Trophoblast cell (in vitro differentiated cells and primary cell): ENCODE data around the gene SPAG16.
A peak's percentile ranks its signal among the peaks of the same experiment; 100 is the strongest.

ENCODE experiments used
- DNase-seq, 2 donors: peaks; one replicate each; pipeline ENCODE4 v3.0.0-alpha.2; 2016
- H2AFZ ChIP-seq: 2 replicates; pipeline ENCODE4 v1.6.1; 2013; ENCODE audit warnings: low read length, moderate library complexity, mild to moderate bottlenecking; ENCODE audit not compliant: insufficient read depth, poor library complexity
- H2AK5ac ChIP-seq: 2 replicates; pipeline ENCODE4 v1.6.1; 2013; ENCODE audit warnings: mild to moderate bottlenecking, low read length
- H2BK120ac ChIP-seq: 2 replicates; pipeline ENCODE4 v1.6.1; 2013; ENCODE audit warnings: low read length, mild to moderate bottlenecking, moderate library complexity; ENCODE audit not compliant: insufficient read depth, poor library complexity
- H2BK12ac ChIP-seq: 2 replicates; pipeline ENCODE4 v1.6.1; 2013; ENCODE audit warnings: mild to moderate bottlenecking, low read length, moderate library complexity
- H2BK5ac ChIP-seq: 2 replicates; pipeline ENCODE4 v1.6.1; 2013; ENCODE audit warnings: low read length, low read depth, moderate library complexity, mild to moderate bottlenecking; ENCODE audit not compliant: poor library complexity
- H3K14ac ChIP-seq: 2 replicates; pipeline ENCODE4 v1.6.1; 2013; ENCODE audit warnings: mild to moderate bottlenecking, low read length
- H3K18ac ChIP-seq: 2 replicates; pipeline ENCODE4 v1.6.1; 2013; ENCODE audit warnings: mild to moderate bottlenecking, low read length
- H3K23ac ChIP-seq: 2 replicates; pipeline ENCODE4 v1.6.1; 2013; ENCODE audit warnings: low read length
- H3K27ac ChIP-seq: 2 replicates; pipeline ENCODE4 v1.5.1; 2013; ENCODE audit warnings: low read depth, mild to moderate bottlenecking, inconsistent platforms, low read length, moderate library complexity
- H3K27me3 ChIP-seq: 2 replicates; pipeline ENCODE4 v1.6.1; 2013; ENCODE audit warnings: inconsistent platforms, mild to moderate bottlenecking, low read length, moderate library complexity; ENCODE audit not compliant: insufficient read depth
- H3K36me3 ChIP-seq, 2 experiments: 1 replicate in 1 of 2; 2 replicates in 1 of 2; pipeline ENCODE4 v1.6.1; 2013; ENCODE audit warnings: low read length in 2 of 2, mild to moderate bottlenecking in 2 of 2, moderate library complexity in 1 of 2; ENCODE audit not compliant: insufficient read depth in 2 of 2, control insufficient read depth in 1 of 2
- H3K4ac ChIP-seq: 2 replicates; pipeline ENCODE4 v1.6.1; 2013; ENCODE audit warnings: low read depth, mild to moderate bottlenecking, low read length, moderate library complexity
- H3K4me1 ChIP-seq, 2 experiments: 1 replicate in 1 of 2; 2 replicates in 1 of 2; pipeline ENCODE4 v1.6.1; 2013; ENCODE audit warnings: low read length in 2 of 2, mild to moderate bottlenecking in 2 of 2, moderate library complexity in 1 of 2; ENCODE audit not compliant: insufficient read depth in 2 of 2, control insufficient read depth in 1 of 2
- H3K4me2 ChIP-seq: 2 replicates; pipeline ENCODE4 v1.6.1; 2013; ENCODE audit warnings: inconsistent platforms, mild to moderate bottlenecking, low read length, moderate library complexity
- H3K4me3 ChIP-seq: 2 replicates; pipeline ENCODE4 v1.5.1; 2013; ENCODE audit warnings: mild to moderate bottlenecking, low read depth, low read length, inconsistent platforms
- H3K79me1 ChIP-seq: one replicate; pipeline ENCODE4 v1.6.1; 2013; ENCODE audit warnings: low read length
- H3K79me2 ChIP-seq: 2 replicates; pipeline ENCODE4 v1.6.1; 2013; ENCODE audit warnings: low read length, mild to moderate bottlenecking; ENCODE audit not compliant: control insufficient read depth, insufficient read depth, poor library complexity
- H3K9ac ChIP-seq: 2 replicates; pipeline ENCODE4 v1.6.1; 2013; ENCODE audit warnings: mild to moderate bottlenecking, low read length
- H3K9me3 ChIP-seq: 2 replicates; pipeline ENCODE4 v1.6.1; 2013; ENCODE audit warnings: low read depth, mild to moderate bottlenecking, control low read depth, inconsistent platforms, low read length; ENCODE audit not compliant: insufficient read depth
- H4K12ac ChIP-seq: 2 replicates; pipeline ENCODE4 v1.6.1; 2013; ENCODE audit warnings: low read depth, mild to moderate bottlenecking, low read length, moderate library complexity
- H4K8ac ChIP-seq: 2 replicates; pipeline ENCODE4 v1.6.1; 2013; ENCODE audit warnings: low read depth, mild to moderate bottlenecking, low read length, moderate library complexity
- H4K91ac ChIP-seq: one replicate; pipeline ENCODE4 v1.6.1; 2013; ENCODE audit warnings: low read depth, mild to moderate bottlenecking, low read length, moderate library complexity
- WGBS: extraction: QIAGEN DNeasy Blood & Tissue Kit; methylation state at CpG from one replicate; pipeline ENCODE4 v1.1.7; 2013; ENCODE audit warnings: missing lambda C conversion rate; ENCODE audit not compliant: insufficient read length, insufficient coverage; ENCODE audit errors: extremely low coverage; 5-methylcytosine and 5-hydroxymethylcytosine counted together

Gene SPAG16

GRCh38 chr2:214192711-214193110 is 908.4 kb downstream of the SPAG16 start:
- no peak overlapping the region for H3K23ac ChIP-seq
- no peaks in the 10 kb centered on the region for H3K9me3 ChIP-seq
- H3K9ac ChIP-seq, result no peak overlapping the region
- no CpG with 5 or more reads among the region's 3 CpGs for WGBS
- H3K4me2 ChIP-seq, result no peak overlapping the region
- H2BK120ac ChIP-seq, result no peak overlapping the region
- H4K91ac ChIP-seq, result no peak overlapping the region
- DNase-seq, result no peak
- no peaks in the 10 kb centered on the region for H3K79me1 ChIP-seq
- H3K4me3 ChIP-seq, result no peak overlapping the region
- H3K4me1 ChIP-seq, result no peaks in the 10 kb centered on the region
- H3K36me3 ChIP-seq, result no peaks in the 10 kb centered on the region
- no peak overlapping the region for H3K27ac ChIP-seq
- H2BK12ac ChIP-seq, result no peak overlapping the region
- H2AFZ ChIP-seq, result no peak overlapping the region
- no peak overlapping the region for H3K4ac ChIP-seq
- H4K12ac ChIP-seq, result no peak overlapping the region
- no peak overlapping the region for H3K14ac ChIP-seq
- no peak overlapping the region for H2AK5ac ChIP-seq
- H4K8ac ChIP-seq, result no peak overlapping the region
- no peak overlapping the region for H3K18ac ChIP-seq
- H3K79me2 ChIP-seq, result no peaks in the 10 kb centered on the region
- no peaks in the 10 kb centered on the region for H3K27me3 ChIP-seq
- no peak overlapping the region for H2BK5ac ChIP-seq

GRCh38 chr2:214193943-214194342 is 909.7 kb downstream of the SPAG16 start:
- no peak overlapping the region for H2BK120ac ChIP-seq
- no peak overlapping the region for H3K4me3 ChIP-seq
- no peak overlapping the region for H2BK12ac ChIP-seq
- no peaks in the 10 kb centered on the region for H3K79me2 ChIP-seq
- H2AK5ac ChIP-seq, result no peak overlapping the region
- H2AFZ ChIP-seq, result no peak overlapping the region
- H3K4me2 ChIP-seq, result no peak overlapping the region
- H3K18ac ChIP-seq, result no peak overlapping the region
- H3K27ac ChIP-seq, result no peak overlapping the region
- no peak overlapping the region for H3K9ac ChIP-seq
- WGBS, result no CpG with 5 or more reads among the region's 1 CpG
- no peak overlapping the region for H3K4ac ChIP-seq
- no peaks in the 10 kb centered on the region for H3K36me3 ChIP-seq
- H4K91ac ChIP-seq, result no peak overlapping the region
- no peak overlapping the region for H3K14ac ChIP-seq
- H4K12ac ChIP-seq, result no peak overlapping the region
- H4K8ac ChIP-seq, result no peak overlapping the region
- H3K9me3 ChIP-seq, result no peaks in the 10 kb centered on the region
- DNase-seq, result peak in 1 of 2 donors; percentile 12
- no peak overlapping the region for H2BK5ac ChIP-seq
- H3K79me1 ChIP-seq, result no peaks in the 10 kb centered on the region
- H3K27me3 ChIP-seq, result no peaks in the 10 kb centered on the region
- no peaks in the 10 kb centered on the region for H3K4me1 ChIP-seq
- no peak overlapping the region for H3K23ac ChIP-seq

DNA sequence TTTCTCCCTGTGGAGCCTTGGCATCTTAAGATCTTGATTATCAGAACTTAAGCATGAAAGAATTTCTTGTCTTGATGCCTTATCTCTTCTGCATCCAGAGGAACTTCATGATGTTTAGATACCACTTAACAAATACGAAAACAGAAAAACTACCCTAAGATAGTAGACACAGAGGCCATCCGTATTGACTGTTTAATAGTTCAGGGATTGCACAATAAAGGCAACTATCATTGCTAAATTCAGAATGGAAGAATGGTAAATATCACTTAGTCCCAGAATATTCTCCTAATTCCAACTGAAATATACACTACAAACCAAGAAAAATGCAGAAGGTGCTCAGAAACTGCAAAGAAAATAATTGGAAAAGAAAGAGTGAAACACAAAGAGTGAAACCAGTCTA is 912.0 kb downstream of the SPAG16 start:
- no peak overlapping the region for H4K12ac ChIP-seq
- no peak overlapping the region for H3K27ac ChIP-seq
- peak; percentile 2 to 28 for DNase-seq
- H3K79me2 ChIP-seq, result no peaks in the 10 kb centered on the region
- no peak overlapping the region for H2BK120ac ChIP-seq
- H3K4ac ChIP-seq, result no peak overlapping the region
- H3K4me1 ChIP-seq, result no peaks in the 10 kb centered on the region
- H2BK5ac ChIP-seq, result no peak overlapping the region
- no peak overlapping the region for H2AK5ac ChIP-seq
- no peaks in the 10 kb centered on the region for H3K27me3 ChIP-seq
- no peak overlapping the region for H2BK12ac ChIP-seq
- H3K4me2 ChIP-seq, result no peak overlapping the region
- no peaks in the 10 kb centered on the region for H3K36me3 ChIP-seq
- no peak overlapping the region for H3K23ac ChIP-seq
- H2AFZ ChIP-seq, result no peak overlapping the region
- H3K18ac ChIP-seq, result no peak overlapping the region
- no peaks in the 10 kb centered on the region for H3K9me3 ChIP-seq
- no peak overlapping the region for H3K9ac ChIP-seq
- H3K4me3 ChIP-seq, result no peak overlapping the region
- no CpG with 5 or more reads among the region's 2 CpGs for WGBS
- H4K8ac ChIP-seq, result no peak overlapping the region
- H3K79me1 ChIP-seq, result no peaks in the 10 kb centered on the region
- no peak overlapping the region for H4K91ac ChIP-seq
- H3K14ac ChIP-seq, result no peak overlapping the region

DNA sequence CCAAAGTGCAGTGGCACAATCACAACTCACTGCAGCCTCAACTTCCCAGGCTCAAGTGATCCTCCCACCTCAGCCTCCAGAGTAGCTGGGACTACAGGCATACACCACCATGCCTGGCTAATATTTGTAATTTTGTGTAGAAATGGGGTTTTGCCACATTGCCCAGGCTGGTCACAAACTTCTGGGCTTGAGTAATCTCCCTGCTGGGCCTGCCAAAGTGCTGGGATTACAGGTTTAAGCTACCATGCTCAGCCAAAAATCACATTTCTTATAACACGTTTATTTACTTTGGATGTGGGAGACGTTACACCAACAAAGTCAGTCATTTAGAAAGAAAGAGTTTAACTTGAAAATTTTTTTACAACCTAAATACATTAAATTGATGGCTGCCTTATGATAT is 917.6 kb downstream of the SPAG16 start:
- H3K4ac ChIP-seq, result no peak overlapping the region
- no peak overlapping the region for H3K4me3 ChIP-seq
- H4K8ac ChIP-seq, result no peak overlapping the region
- H3K27ac ChIP-seq, result no peak overlapping the region
- H3K4me1 ChIP-seq, result no peaks in the 10 kb centered on the region
- no peak overlapping the region for H2AFZ ChIP-seq
- no peak overlapping the region for H3K9ac ChIP-seq
- no peak for DNase-seq
- H4K12ac ChIP-seq, result no peak overlapping the region
- no peak overlapping the region for H3K4me2 ChIP-seq
- no CpG with 5 or more reads among the region's 2 CpGs for whole genome bisulfite sequencing
- no peaks in the 10 kb centered on the region for H3K27me3 ChIP-seq
- H2BK5ac ChIP-seq, result no peak overlapping the region
- no peaks in the 10 kb centered on the region for H3K79me1 ChIP-seq
- no peak overlapping the region for H3K14ac ChIP-seq
- H2BK120ac ChIP-seq, result no peak overlapping the region
- no peaks in the 10 kb centered on the region for H3K9me3 ChIP-seq
- H2BK12ac ChIP-seq, result no peak overlapping the region
- H4K91ac ChIP-seq, result no peak overlapping the region
- H3K79me2 ChIP-seq, result no peaks in the 10 kb centered on the region
- no peak overlapping the region for H3K23ac ChIP-seq
- no peaks in the 10 kb centered on the region for H3K36me3 ChIP-seq
- no peak overlapping the region for H2AK5ac ChIP-seq
- H3K18ac ChIP-seq, result no peak overlapping the region
